H1 (cell line): Measurements from ENCODE around the gene CDH16. TPM values are rescaled to one million over a fixed set of nuclear protein-coding genes. Genes with fewer than 3 reads are reported as not detected.

ENCODE experiments used
- E2F6 ChIP-seq: IDR thresholded peaks from 2 replicates; pipeline ENCODE4 v1.6.1; 2012; ENCODE audit warnings: inconsistent platforms
- POLR2AphosphoS5 ChIP-seq: IDR thresholded peaks from 2 replicates; pipeline ENCODE4 v1.6.1; 2011; ENCODE audit warnings: low read depth, low read length
- polyA plus RNA-seq, 7 experiments: library from polyadenylated mRNA; depleted of rRNA in 3 of 7; stranded (reverse) in 5 of 7; unstranded in 2 of 7; fragments of >200 nt in 5 of 7; fragments of 200-250 nt in 2 of 7; gene quantifications; 1 replicate in 5 of 7; 2 replicates in 1 of 7; 4 replicates in 1 of 7; pipeline versions ENCODE4 v1.2.1 to v1.2.3, GENCODE V29; 2011 to 2013; ENCODE audit warnings: missing spikeins in 2 of 7, mixed read lengths in 2 of 7
- total RNA-seq: library from RNA; stranded (reverse); fragmentation: NEBNext Ultra II Directional; extraction: Animal tissue kit (Norgen Biotek cat#: 25700); gene quantifications from 2 replicates; pipeline ENCODE4 v1.2.1, GENCODE V29; 2021

CDH16 gene
- total and polyA plus RNA-seq, 2 of the 8 experiments (the other 6 are each of a cell fraction or from before 2014, with no cell fraction given), result not detected

DNA sequence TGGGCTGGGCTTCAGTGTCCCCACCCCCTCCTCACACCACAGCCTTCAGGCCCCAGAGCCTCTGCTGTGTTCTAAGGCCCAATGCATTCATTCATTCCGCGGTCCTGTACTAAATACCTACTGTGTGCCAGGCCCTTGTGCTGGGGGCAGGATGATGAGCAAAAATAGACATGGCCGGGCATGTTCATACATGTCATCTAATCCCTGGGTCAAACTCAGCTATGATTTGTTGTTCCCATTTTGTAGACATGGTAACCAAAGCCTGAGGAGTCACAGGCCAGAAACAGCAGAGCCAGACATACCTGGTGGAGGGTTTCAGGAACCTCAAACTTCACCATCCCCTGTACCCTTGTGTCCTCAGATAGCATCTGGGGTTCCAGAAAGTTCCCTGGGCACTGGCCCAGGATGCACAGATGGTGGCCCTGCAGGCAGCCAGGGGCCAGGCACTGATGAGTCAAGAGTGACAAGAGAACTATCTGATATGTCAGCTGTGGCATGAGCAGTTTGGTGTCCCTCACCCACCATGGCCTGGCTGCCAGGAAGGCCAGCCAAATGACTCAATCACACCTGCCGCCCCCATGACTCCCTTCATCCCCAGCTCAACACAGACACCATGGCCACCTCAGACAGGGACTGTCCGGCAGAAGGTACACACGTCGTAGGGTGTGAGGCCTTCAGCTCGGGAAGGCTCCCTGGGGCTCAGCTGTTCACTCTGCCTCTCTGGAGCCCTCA, 9.4 kb upstream of the CDH16 start (continued):
- TF ChIP-seq POLR2AphosphoS5 (no peak), E2F6 (no peak)
